ENCODE measurements around the gene ZNF750. TPM values are rescaled to one million over a fixed set of nuclear protein-coding genes. Genes with fewer than 3 reads are reported as not detected.

The ZNF750 gene
- polyA plus RNA-seq, 1 donor (not counting 4 experiments of a cell fraction or from before 2014, with no cell fraction given): 5.5 TPM

DNA sequence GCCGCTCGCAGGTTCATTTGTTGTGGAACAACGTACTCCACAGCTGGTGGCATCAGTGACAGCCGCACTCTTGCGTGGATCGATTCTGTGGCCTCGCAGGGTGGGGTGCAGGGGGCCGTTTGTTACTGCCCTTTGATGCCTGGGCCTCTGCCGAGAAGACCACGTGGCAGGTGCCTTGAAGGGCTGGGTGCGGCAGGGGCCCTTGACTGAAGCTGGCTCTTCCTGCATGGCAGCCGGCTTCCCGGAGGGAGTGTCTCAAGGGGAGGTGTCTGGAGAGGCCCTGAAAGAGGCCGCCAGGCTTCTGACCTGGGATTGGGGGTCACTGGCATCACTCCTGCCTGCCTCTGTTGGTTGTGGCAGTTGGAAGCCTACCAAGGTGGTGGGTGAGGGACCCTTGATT is 44.2 kb downstream of the ZNF750 start:
- Histone ChIP-seq H3K4me2 (ENCODE audit: control insufficient read depth, extremely low read depth, insufficient read depth, low read depth, low read length) (no peak overlapping the region), H2AFZ (ENCODE audit: control insufficient read depth, low read length) (no peak overlapping the region), H3K36me3 (ENCODE audit: control insufficient read depth in 2 of 2, extremely low read depth in 1 of 2, insufficient read depth in 2 of 2, low read length in 2 of 2) (peaks cover 8 to 25% of the 10 kb centered on the region in 2 experiments), H3K9me3 (ENCODE audit: control insufficient read depth, low read depth, low read length) (no peaks in the 10 kb centered on the region), H3K27me3 (ENCODE audit: control insufficient read depth, extremely low read depth, insufficient read depth, low read length) (no peaks in the 10 kb centered on the region), H3K9me1 (ENCODE audit: control insufficient read depth, extremely low read depth, insufficient read depth, low read length) (no peaks in the 10 kb centered on the region), H3K9ac (ENCODE audit: control insufficient read depth, extremely low read depth, insufficient read depth, low read length) (no peak overlapping the region), H3K27ac (ENCODE audit: control insufficient read depth, insufficient read depth, low read length) (no peak overlapping the region), H3K79me2 (ENCODE audit: control insufficient read depth, insufficient read depth, low read length) (peaks cover 28% of the 10 kb centered on the region), H3K4me3 (ENCODE audit: control insufficient read depth in 2 of 3, extremely low read depth in 1 of 3, insufficient read depth in 2 of 3, low read depth in 1 of 3, low read length in 3 of 3) (no peak overlapping the region), H3K4me1 (ENCODE audit: control insufficient read depth, extremely low read depth, insufficient read depth, low read length) (no peaks in the 10 kb centered on the region), H4K20me1 (ENCODE audit: control insufficient read depth, extremely low read depth, insufficient read depth, low read length) (peaks cover 4% of the 10 kb centered on the region)
- DNase-seq (ENCODE audit: low read depth, low spot score): no peak
- dilution Hi-C loops (cut with MboI; ENCODE audit: extremely low pct_ligation_motif_present, low sequenced_read_pairs): no loop called here
- TF ChIP-seq EZH2 (IDR thresholded peaks at IDR 0.05; ENCODE audit: low read length): no peak
- TF ChIP-seq CTCF (optimal IDR thresholded peaks at IDR 0.05 in 1 of 3, IDR thresholded peaks at IDR 0.05 in 1 of 3, conservative IDR thresholded peaks at IDR 0.05 in 1 of 3; ENCODE audit: extremely low read depth in 1 of 3, insufficient read depth in 2 of 3, low read length in 3 of 3): no peak
- no peak for FAIRE-seq

DNA sequence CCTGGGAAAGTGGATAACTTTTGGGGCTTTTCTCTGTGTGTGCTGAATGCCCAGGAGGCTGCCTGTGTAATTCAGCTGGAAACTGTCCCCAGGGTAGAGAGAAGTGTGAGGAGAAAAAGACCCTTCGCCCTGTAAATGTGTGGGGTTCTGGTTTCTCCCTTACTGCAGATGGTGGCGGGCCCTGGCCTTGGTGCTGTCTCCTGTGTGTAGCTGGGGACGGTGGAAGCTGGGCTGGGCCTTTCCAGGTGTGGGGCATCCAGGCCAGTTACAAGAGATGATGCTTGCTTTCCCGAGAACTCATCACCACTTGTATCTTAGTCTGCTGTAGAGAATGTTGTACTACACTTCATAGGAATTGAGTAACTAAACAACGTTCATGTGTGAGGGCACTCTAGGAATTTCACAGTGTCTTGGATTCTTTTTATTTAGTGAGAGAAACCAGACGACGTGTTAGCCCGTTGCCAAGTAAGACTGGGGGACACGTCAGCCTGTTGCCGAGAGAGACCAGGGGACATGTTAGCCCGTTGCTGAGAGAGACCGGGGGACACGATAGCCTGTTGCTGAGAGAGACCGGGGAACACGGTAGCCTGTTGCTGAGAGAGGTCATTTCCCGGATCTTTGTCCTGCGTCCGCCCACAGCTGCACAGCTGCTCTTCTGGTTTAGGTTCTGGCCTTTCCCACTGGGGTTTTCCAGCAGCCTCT is 44.9 kb downstream of the ZNF750 start:
- dilution Hi-C loops (cut with MboI; ENCODE audit: extremely low pct_ligation_motif_present, low sequenced_read_pairs): no loop called here
- H2AFZ ChIP-seq (ENCODE audit: control insufficient read depth, low read length): no peak overlapping the region
- DNase-seq (ENCODE audit: low read depth, low spot score) (no peak), FAIRE-seq (no peak)
- TF ChIP-seq EZH2 (IDR thresholded peaks at IDR 0.05; ENCODE audit: low read length) (no peak), CTCF (optimal IDR thresholded peaks at IDR 0.05 in 1 of 3, IDR thresholded peaks at IDR 0.05 in 1 of 3, conservative IDR thresholded peaks at IDR 0.05 in 1 of 3; ENCODE audit: extremely low read depth in 1 of 3, insufficient read depth in 2 of 3, low read length in 3 of 3) (no peak)
- H3K27me3 ChIP-seq (ENCODE audit: control insufficient read depth, extremely low read depth, insufficient read depth, low read length): no peaks in the 10 kb centered on the region
- peaks cover 31% of the 10 kb centered on the region for H3K79me2 ChIP-seq (ENCODE audit: control insufficient read depth, insufficient read depth, low read length)
- H4K20me1 ChIP-seq (ENCODE audit: control insufficient read depth, extremely low read depth, insufficient read depth, low read length): peaks cover 4% of the 10 kb centered on the region
- H3K4me3 ChIP-seq (ENCODE audit: control insufficient read depth in 2 of 3, extremely low read depth in 1 of 3, insufficient read depth in 2 of 3, low read depth in 1 of 3, low read length in 3 of 3): no peak overlapping the region
- no peaks in the 10 kb centered on the region for H3K4me1 ChIP-seq (ENCODE audit: control insufficient read depth, extremely low read depth, insufficient read depth, low read length)
- H3K9me1 ChIP-seq (ENCODE audit: control insufficient read depth, extremely low read depth, insufficient read depth, low read length): no peaks in the 10 kb centered on the region
- H3K4me2 ChIP-seq (ENCODE audit: control insufficient read depth, extremely low read depth, insufficient read depth, low read depth, low read length): no peak overlapping the region
- no peak overlapping the region for H3K9ac ChIP-seq (ENCODE audit: control insufficient read depth, extremely low read depth, insufficient read depth, low read length)
- peaks cover 8 to 18% of the 10 kb centered on the region in 2 experiments for H3K36me3 ChIP-seq (ENCODE audit: control insufficient read depth in 2 of 2, extremely low read depth in 1 of 2, insufficient read depth in 2 of 2, low read length in 2 of 2)
- H3K27ac ChIP-seq (ENCODE audit: control insufficient read depth, insufficient read depth, low read length): no peak overlapping the region
- H3K9me3 ChIP-seq (ENCODE audit: control insufficient read depth, low read depth, low read length): no peaks in the 10 kb centered on the region

Measured in keratinocyte (primary cell).